ENCODE measurements around the gene PTPRM.

The PTPRM gene

DNA sequence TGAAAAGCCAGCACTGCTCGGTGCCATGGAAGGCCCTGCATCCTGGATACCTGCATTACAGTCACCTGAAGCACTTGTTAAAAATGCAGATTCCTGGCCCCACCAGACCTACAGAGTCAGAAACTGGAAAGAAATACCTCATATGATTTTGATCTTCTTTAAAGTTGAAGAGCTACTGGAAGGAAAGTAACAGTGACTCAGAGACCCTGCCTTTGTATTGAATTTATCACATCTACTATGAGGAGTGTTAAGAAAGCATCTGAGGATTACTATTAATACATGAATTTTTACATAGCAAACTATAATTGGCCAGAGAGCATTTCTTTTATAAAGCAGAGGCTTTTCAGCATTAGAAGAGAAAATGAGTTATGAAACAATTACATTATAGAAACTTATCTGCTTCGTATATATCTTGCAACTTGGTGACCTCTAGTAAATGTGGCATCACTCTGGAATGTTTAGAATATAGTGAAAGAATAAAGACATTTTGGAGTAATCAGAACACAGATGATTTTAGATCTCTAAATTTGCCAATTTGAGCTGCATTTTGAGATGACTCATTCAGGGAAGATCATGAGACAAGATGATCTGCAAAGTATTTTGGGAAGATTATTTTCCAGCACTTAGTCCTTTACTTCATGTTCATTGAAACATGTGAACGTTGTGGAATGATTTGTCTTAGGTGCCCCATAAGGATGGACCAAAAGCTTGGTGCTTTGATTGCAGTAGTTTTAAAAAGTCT, 12.2 kb downstream of the PTPRM start:
- no peaks in the 10 kb centered on the region for H4K20me1 ChIP-seq (ENCODE audit: insufficient read depth, low read length)
- H3K9me3 ChIP-seq (ENCODE audit: insufficient read depth, low read length, severe bottlenecking), result no peaks in the 10 kb centered on the region
- H3K4me2 ChIP-seq (ENCODE audit: insufficient read depth, low read length), result no peak overlapping the region
- no peak for ATAC-seq (ENCODE audit: insufficient read depth, low read depth)
- no peaks in the 10 kb centered on the region for H3K36me3 ChIP-seq (ENCODE audit: insufficient read depth, low read length)
- H3K4me3 ChIP-seq (ENCODE audit: low read depth in 1 of 2, low read length in 2 of 2), result no peak overlapping the region
- H3K27ac ChIP-seq (ENCODE audit: low read length), result no peak overlapping the region
- no peaks in the 10 kb centered on the region for H3K79me2 ChIP-seq (ENCODE audit: insufficient read depth, low read length)
- no peaks in the 10 kb centered on the region for H3K27me3 ChIP-seq (ENCODE audit: insufficient read depth, low read length, poor library complexity)
- TF ChIP-seq CTCF (IDR thresholded peaks at IDR 0.05; ENCODE audit: borderline replicate concordance, extremely low read depth, low read length, poor library complexity, severe bottlenecking) (no peak), EZH2 (IDR thresholded peaks at IDR 0.05; ENCODE audit: borderline replicate concordance, low read depth, low read length, severe bottlenecking) (no peak)
- no peaks in the 10 kb centered on the region for H3K4me1 ChIP-seq (ENCODE audit: insufficient read depth, low read length)
- no peak for DNase-seq
- no peak overlapping the region for H3K9ac ChIP-seq (ENCODE audit: low read depth, low read length)
- no peak overlapping the region for H2AFZ ChIP-seq (ENCODE audit: low read depth, low read length)

DNA sequence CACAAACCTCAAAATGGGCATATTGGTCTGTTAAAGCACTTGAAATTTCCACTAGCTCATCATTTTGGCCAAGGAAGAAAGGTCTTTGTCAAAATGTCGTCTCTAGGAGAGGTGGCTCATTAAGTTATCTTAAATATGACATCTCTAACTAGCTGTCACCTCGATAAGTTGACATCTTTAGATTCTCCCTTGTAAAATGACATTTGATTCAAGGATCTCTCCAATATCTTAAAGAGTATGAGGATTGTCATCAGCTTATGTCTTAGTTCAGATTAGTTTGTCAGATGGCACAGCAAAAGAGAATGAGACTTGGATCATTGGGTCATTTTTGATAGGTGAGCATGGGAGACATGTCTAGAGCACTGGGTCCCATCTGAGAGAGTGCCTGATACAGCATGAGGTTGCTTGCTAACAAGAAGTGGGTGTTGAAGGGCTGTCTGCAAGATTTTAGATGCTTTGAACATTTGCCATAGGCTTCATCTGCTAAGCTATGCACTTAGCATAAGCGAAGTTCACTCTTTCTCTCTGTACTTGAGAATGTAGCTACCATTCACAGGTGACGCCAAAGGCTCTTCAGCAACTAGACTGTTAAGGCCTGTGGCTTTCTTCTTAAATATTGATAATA, 12.9 kb downstream of the PTPRM start:
- Histone ChIP-seq H3K79me2 (ENCODE audit: insufficient read depth, low read length) (no peaks in the 10 kb centered on the region), H4K20me1 (ENCODE audit: insufficient read depth, low read length) (no peaks in the 10 kb centered on the region), H2AFZ (ENCODE audit: low read depth, low read length) (no peak overlapping the region), H3K4me1 (ENCODE audit: insufficient read depth, low read length) (no peaks in the 10 kb centered on the region), H3K9me3 (ENCODE audit: insufficient read depth, low read length, severe bottlenecking) (no peaks in the 10 kb centered on the region), H3K27me3 (ENCODE audit: insufficient read depth, low read length, poor library complexity) (no peaks in the 10 kb centered on the region), H3K4me2 (ENCODE audit: insufficient read depth, low read length) (no peak overlapping the region), H3K4me3 (ENCODE audit: low read depth in 1 of 2, low read length in 2 of 2) (no peak overlapping the region), H3K27ac (ENCODE audit: low read length) (no peak overlapping the region), H3K36me3 (ENCODE audit: insufficient read depth, low read length) (no peaks in the 10 kb centered on the region), H3K9ac (ENCODE audit: low read depth, low read length) (no peak overlapping the region)
- DNase-seq (no peak), ATAC-seq (ENCODE audit: insufficient read depth, low read depth) (no peak)
- no peak for TF ChIP-seq CTCF (IDR thresholded peaks at IDR 0.05; ENCODE audit: borderline replicate concordance, extremely low read depth, low read length, poor library complexity, severe bottlenecking)
- no peak for TF ChIP-seq EZH2 (IDR thresholded peaks at IDR 0.05; ENCODE audit: borderline replicate concordance, low read depth, low read length, severe bottlenecking)

GRCh38 chr18:7584646-7585275, 17.6 kb downstream of the PTPRM start:
- no peak overlapping the region for H2AFZ ChIP-seq (ENCODE audit: low read depth, low read length)
- no peak overlapping the region for H3K27ac ChIP-seq (ENCODE audit: low read length)
- ATAC-seq (ENCODE audit: insufficient read depth, low read depth) (no peak), DNase-seq (no peak)
- no peak for TF ChIP-seq CTCF (IDR thresholded peaks at IDR 0.05; ENCODE audit: borderline replicate concordance, extremely low read depth, low read length, poor library complexity, severe bottlenecking)
- TF ChIP-seq EZH2 (IDR thresholded peaks at IDR 0.05; ENCODE audit: borderline replicate concordance, low read depth, low read length, severe bottlenecking), result no peak
- H4K20me1 ChIP-seq (ENCODE audit: insufficient read depth, low read length), result no peaks in the 10 kb centered on the region
- H3K27me3 ChIP-seq (ENCODE audit: insufficient read depth, low read length, poor library complexity), result no peaks in the 10 kb centered on the region
- H3K9ac ChIP-seq (ENCODE audit: low read depth, low read length), result no peak overlapping the region
- H3K4me2 ChIP-seq (ENCODE audit: insufficient read depth, low read length), result no peak overlapping the region
- H3K4me3 ChIP-seq (ENCODE audit: low read depth in 1 of 2, low read length in 2 of 2), result no peak overlapping the region
- no peaks in the 10 kb centered on the region for H3K79me2 ChIP-seq (ENCODE audit: insufficient read depth, low read length)
- no peaks in the 10 kb centered on the region for H3K36me3 ChIP-seq (ENCODE audit: insufficient read depth, low read length)
- no peaks in the 10 kb centered on the region for H3K9me3 ChIP-seq (ENCODE audit: insufficient read depth, low read length, severe bottlenecking)
- H3K4me1 ChIP-seq (ENCODE audit: insufficient read depth, low read length), result no peaks in the 10 kb centered on the region

All from DND-41 (cell line).